Thoracic aorta (tissue), 2 donors: Measurements from ENCODE around the gene RNF128. TPM values are rescaled to one million over a fixed set of nuclear protein-coding genes. Genes with fewer than 3 reads are reported as not detected.

Source experiments
- ATAC-seq: fragments of 150-250 bp; one replicate; pipeline ENCODE4 v1.8.0; 2017; ENCODE audit warnings: low read depth; ENCODE audit not compliant: insufficient number of reproducible peaks, low FRiP score
- DNase-seq: peaks from one replicate; pipeline ENCODE4 v3.0.0-alpha.2; 2020; ENCODE audit warnings: low spot score
- H3K27ac ChIP-seq, 2 donors: fragments of 200-600 bp; sonication (generic); 1 replicate in 1 of 2; 2 replicates in 1 of 2; pipeline ENCODE4 v1.5.1; 2016; ENCODE audit warnings: mild to moderate bottlenecking in 2 of 2, moderate library complexity in 2 of 2
- H3K27me3 ChIP-seq: fragments of 200-600 bp; sonication (generic); replicated peaks from 2 replicates; pipeline ENCODE4 v1.6.0; 2016; ENCODE audit warnings: mild to moderate bottlenecking; ENCODE audit not compliant: insufficient read depth
- H3K36me3 ChIP-seq: fragments of 200-600 bp; sonication (generic); one replicate; pipeline ENCODE4 v1.5.1; 2016
- H3K4me1 ChIP-seq, 2 donors: fragments of 200-600 bp; sonication (generic); 1 replicate in 1 of 2; 2 replicates in 1 of 2; pipeline versions ENCODE4 v1.5.1 to v1.6.0; 2016; ENCODE audit warnings: low read depth in 2 of 2, mild to moderate bottlenecking in 1 of 2; ENCODE audit not compliant: control insufficient read depth in 1 of 2
- H3K4me3 ChIP-seq: fragments of 200-600 bp; sonication (generic); 2 replicates; pipeline ENCODE4 v1.5.1; 2016; ENCODE audit warnings: mild to moderate bottlenecking
- H3K9me3 ChIP-seq: fragments of 200-600 bp; sonication (generic); 2 replicates; pipeline ENCODE4 v1.5.1; 2016
- total RNA-seq, 2 donors: library from RNA; depleted of rRNA; stranded (reverse); fragments of >200 nt; gene quantifications; one replicate each; pipeline versions ENCODE4 v1.1.0 to v1.2.3, GENCODE V29; 2016
- TF ChIP-seq, protein P1 (sequence below): fragments of 200-600 bp; sonication (generic); IDR thresholded peaks from one replicate; pipeline ENCODE4 v1.5.1; 2019; ENCODE audit warnings: antibody characterized with exemption

The RNF128 gene, protein sequence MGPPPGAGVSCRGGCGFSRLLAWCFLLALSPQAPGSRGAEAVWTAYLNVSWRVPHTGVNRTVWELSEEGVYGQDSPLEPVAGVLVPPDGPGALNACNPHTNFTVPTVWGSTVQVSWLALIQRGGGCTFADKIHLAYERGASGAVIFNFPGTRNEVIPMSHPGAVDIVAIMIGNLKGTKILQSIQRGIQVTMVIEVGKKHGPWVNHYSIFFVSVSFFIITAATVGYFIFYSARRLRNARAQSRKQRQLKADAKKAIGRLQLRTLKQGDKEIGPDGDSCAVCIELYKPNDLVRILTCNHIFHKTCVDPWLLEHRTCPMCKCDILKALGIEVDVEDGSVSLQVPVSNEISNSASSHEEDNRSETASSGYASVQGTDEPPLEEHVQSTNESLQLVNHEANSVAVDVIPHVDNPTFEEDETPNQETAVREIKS
- total RNA-seq = not detected

DNA sequence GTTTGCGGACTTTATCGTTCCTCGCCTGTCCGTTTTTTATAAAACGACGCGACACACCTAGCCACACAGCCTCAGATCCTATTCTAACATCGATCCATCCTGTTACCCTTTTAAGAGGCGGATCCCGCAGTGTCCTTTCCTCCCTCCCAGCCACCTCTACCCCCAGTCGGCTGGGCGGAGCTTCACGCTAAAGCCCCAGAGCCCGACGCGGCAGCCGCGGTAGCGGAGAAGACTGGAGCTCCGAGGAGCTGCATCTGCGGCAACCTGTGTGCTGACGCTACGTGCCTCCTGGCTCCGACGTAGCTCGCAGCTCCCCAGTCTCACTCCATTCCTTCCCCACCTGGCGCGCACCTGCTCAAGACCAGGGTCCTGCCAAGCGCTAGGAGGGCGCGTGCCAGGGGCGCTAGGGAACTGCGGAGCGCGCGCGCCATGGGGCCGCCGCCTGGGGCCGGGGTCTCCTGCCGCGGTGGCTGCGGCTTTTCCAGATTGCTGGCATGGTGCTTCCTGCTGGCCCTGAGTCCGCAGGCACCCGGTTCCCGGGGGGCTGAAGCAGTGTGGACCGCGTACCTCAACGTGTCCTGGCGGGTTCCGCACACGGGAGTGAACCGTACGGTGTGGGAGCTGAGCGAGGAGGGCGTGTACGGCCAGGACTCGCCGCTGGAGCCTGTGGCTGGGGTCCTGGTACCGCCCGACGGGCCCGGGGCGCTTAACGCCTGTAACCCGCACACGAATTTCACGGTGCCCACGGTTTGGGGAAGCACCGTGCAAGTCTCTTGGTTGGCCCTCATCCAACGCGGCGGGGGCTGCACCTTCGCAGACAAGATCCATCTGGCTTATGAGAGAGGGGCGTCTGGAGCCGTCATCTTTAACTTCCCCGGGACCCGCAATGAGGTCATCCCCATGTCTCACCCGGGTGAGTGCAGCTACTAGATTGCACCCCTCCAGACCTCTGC is at the start of gene RNF128:
TSS of gene RNF128 (plus strand) at position 217 of the 953 bp plus-strand sequence. CDS start at position 430, 213 bp downstream.
- no peak for ATAC-seq
- no peaks in the 10 kb centered on the region for H3K4me1 ChIP-seq
- H3K4me3 ChIP-seq = peak within 1 kb of the TSS; percentile 60
- no peaks in the 10 kb centered on the region for H3K36me3 ChIP-seq
- TF ChIP-seq, protein P1, sequence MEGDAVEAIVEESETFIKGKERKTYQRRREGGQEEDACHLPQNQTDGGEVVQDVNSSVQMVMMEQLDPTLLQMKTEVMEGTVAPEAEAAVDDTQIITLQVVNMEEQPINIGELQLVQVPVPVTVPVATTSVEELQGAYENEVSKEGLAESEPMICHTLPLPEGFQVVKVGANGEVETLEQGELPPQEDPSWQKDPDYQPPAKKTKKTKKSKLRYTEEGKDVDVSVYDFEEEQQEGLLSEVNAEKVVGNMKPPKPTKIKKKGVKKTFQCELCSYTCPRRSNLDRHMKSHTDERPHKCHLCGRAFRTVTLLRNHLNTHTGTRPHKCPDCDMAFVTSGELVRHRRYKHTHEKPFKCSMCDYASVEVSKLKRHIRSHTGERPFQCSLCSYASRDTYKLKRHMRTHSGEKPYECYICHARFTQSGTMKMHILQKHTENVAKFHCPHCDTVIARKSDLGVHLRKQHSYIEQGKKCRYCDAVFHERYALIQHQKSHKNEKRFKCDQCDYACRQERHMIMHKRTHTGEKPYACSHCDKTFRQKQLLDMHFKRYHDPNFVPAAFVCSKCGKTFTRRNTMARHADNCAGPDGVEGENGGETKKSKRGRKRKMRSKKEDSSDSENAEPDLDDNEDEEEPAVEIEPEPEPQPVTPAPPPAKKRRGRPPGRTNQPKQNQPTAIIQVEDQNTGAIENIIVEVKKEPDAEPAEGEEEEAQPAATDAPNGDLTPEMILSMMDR = no peak
- no peaks in the 10 kb centered on the region for H3K9me3 ChIP-seq
- no peak for DNase-seq
- no peaks in the 10 kb centered on the region for H3K27me3 ChIP-seq
- no peak within 1 kb of the TSS for H3K27ac ChIP-seq

GRCh38 chrX:106680716-106681115 is 45.8 kb upstream of the RNF128 start:
- H3K4me1 ChIP-seq = no peaks in the 10 kb centered on the region
- no peaks in the 10 kb centered on the region for H3K36me3 ChIP-seq
- no peak for DNase-seq
- H3K9me3 ChIP-seq = no peaks in the 10 kb centered on the region
- no peaks in the 10 kb centered on the region for H3K27me3 ChIP-seq
- no peak overlapping the region for H3K4me3 ChIP-seq
- no peak for ATAC-seq
- H3K27ac ChIP-seq = no peak overlapping the region
- TF ChIP-seq, protein P1 = no peak

GRCh38 chrX:106684207-106684606 is 42.3 kb upstream of the RNF128 start:
- DNase-seq (no peak), ATAC-seq (no peak)
- Histone ChIP-seq H3K36me3 (no peaks in the 10 kb centered on the region), H3K27ac (no peak overlapping the region), H3K9me3 (no peaks in the 10 kb centered on the region), H3K4me1 (no peaks in the 10 kb centered on the region), H3K27me3 (no peaks in the 10 kb centered on the region), H3K4me3 (no peak overlapping the region)
- TF ChIP-seq, protein P1 = no peak

GRCh38 chrX:106692425-106693065 is 34.0 kb upstream of the RNF128 start:
- H3K27me3 ChIP-seq = no peaks in the 10 kb centered on the region
- no peak overlapping the region for H3K4me3 ChIP-seq
- no peak overlapping the region for H3K27ac ChIP-seq
- ATAC-seq = no peak
- H3K9me3 ChIP-seq = no peaks in the 10 kb centered on the region
- H3K4me1 ChIP-seq = no peaks in the 10 kb centered on the region
- TF ChIP-seq, protein P1 = no peak
- no peaks in the 10 kb centered on the region for H3K36me3 ChIP-seq
- no peak for DNase-seq

GRCh38 chrX:106696502-106696901 is 30.0 kb upstream of the RNF128 start:
- ATAC-seq = no peak
- H3K27ac ChIP-seq = no peak overlapping the region

More at GRCh38 chrX:106696502-106696901, 30.0 kb upstream of the RNF128 start:
- H3K4me1 ChIP-seq = no peaks in the 10 kb centered on the region
- no peaks in the 10 kb centered on the region for H3K27me3 ChIP-seq
- TF ChIP-seq, protein P1 = no peak
- H3K9me3 ChIP-seq = no peaks in the 10 kb centered on the region
- no peak for DNase-seq
- H3K36me3 ChIP-seq = no peaks in the 10 kb centered on the region
- no peak overlapping the region for H3K4me3 ChIP-seq
